ENCODE results near the gene HEXIM1.
A peak's percentile ranks its signal among the peaks of the same experiment; 100 is the strongest.

The HEXIM1 gene

DNA sequence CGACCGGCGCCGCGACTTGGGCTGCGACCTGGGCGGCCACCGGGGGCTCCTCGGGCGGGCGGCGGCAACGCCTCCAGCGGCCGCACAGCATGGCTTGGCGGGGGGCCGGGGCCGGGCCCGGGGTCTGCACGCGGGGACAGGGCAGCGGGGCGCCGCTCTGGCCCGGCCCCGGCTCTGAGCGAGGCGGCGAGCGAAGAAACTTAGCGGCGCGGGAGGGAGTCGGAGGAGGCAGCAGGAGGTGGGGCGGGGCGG lies 16.0 kb upstream of the HEXIM1 start, which contains the start of gene PLCD3:
Gene PLCD3, minus strand, starts transcription at position 196 of the 252 bp plus-strand sequence. Its CDS starts 105 bp downstream, at position 91.
- Histone ChIP-seq H2AFZ (ENCODE audit: low read depth) (peak within 1 kb of the TSS; percentile 95), H3K27me3 (ENCODE audit: insufficient read depth, low read depth) (no peaks in the 10 kb centered on the region), H3K4me2 (peak within 1 kb of the TSS; percentile 77), H3K36me3 (ENCODE audit: insufficient read depth) (no peaks in the 10 kb centered on the region), H4K20me1 (ENCODE audit: insufficient read depth) (no peaks in the 10 kb centered on the region), H3K4me1 (ENCODE audit: low read depth, poor library complexity, severe bottlenecking) (peaks cover 12% of the 10 kb centered on the region), H3K9ac (peak within 1 kb of the TSS; percentile 80), H3K27ac (peak within 1 kb of the TSS; percentile 89), H3K79me2 (ENCODE audit: insufficient read depth, low read depth) (no peaks in the 10 kb centered on the region), H3K4me3 (IDR thresholded peaks at IDR 0.05; ENCODE audit: insufficient read depth, low read depth, low read length) (no peak within 1 kb of the TSS)
- TF ChIP-seq CTCF (conservative IDR thresholded peaks at IDR 0.05; ENCODE audit: low read depth, low read length): no peak

DNA sequence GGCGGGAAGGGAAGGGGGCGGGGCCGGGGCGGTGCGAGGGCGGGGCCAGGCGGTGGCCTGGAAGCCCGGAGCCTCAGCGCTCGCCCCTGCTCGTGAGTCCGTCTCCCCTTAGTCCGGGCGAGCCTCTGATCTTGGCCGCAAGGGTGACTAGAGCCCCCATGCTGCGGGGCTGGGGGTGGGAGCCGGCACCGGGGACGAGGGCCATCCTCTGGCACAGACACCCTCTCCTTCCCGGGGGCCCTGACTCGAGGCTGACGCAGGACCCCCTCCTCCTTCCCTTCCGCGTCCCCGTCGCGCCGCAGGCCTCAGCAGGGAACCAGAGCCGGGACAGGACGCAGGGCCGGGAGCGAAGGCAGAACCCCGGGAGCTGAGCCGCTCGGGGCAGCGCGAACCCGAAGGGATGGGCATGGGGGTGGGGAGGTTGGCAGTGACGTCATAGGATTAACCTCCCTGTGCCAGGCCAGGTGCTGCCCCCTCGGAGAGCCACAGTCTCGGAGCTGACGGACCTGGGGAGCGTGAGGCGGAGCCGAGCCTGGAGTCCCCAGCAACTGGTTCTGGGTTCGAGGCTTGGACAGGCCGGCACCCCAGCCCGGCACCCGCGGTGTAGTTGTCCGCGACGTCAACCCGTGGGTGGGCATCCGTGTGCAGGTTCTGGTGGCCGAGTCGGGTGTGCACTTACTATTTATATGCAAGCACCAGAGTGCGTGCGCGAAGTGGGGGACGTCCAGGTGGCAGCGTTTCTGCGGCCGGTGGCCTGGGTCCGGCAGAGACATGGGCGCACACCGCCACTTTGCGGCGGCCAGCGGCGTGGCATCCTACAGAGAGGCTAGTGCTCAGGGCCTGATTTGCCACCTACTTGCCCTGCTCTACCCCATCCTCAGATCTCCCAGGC lies 15.5 kb upstream of the HEXIM1 start:
- Histone ChIP-seq H4K20me1 (ENCODE audit: insufficient read depth) (no peaks in the 10 kb centered on the region), H3K4me3 (IDR thresholded peaks at IDR 0.05; ENCODE audit: insufficient read depth, low read depth, low read length) (no peak overlapping the region), H2AFZ (ENCODE audit: low read depth) (peak overlapping the region; percentile 95), H3K27ac (peak overlapping the region; percentile 89), H3K4me1 (ENCODE audit: low read depth, poor library complexity, severe bottlenecking) (peaks cover 12% of the 10 kb centered on the region), H3K27me3 (ENCODE audit: insufficient read depth, low read depth) (no peaks in the 10 kb centered on the region), H3K9ac (peak overlapping the region; percentile 80), H3K79me2 (ENCODE audit: insufficient read depth, low read depth) (no peaks in the 10 kb centered on the region), H3K4me2 (peak overlapping the region; percentile 77), H3K36me3 (ENCODE audit: insufficient read depth) (no peaks in the 10 kb centered on the region)
- TF ChIP-seq CTCF (conservative IDR thresholded peaks at IDR 0.05; ENCODE audit: low read depth, low read length): peak; percentile 69

DNA sequence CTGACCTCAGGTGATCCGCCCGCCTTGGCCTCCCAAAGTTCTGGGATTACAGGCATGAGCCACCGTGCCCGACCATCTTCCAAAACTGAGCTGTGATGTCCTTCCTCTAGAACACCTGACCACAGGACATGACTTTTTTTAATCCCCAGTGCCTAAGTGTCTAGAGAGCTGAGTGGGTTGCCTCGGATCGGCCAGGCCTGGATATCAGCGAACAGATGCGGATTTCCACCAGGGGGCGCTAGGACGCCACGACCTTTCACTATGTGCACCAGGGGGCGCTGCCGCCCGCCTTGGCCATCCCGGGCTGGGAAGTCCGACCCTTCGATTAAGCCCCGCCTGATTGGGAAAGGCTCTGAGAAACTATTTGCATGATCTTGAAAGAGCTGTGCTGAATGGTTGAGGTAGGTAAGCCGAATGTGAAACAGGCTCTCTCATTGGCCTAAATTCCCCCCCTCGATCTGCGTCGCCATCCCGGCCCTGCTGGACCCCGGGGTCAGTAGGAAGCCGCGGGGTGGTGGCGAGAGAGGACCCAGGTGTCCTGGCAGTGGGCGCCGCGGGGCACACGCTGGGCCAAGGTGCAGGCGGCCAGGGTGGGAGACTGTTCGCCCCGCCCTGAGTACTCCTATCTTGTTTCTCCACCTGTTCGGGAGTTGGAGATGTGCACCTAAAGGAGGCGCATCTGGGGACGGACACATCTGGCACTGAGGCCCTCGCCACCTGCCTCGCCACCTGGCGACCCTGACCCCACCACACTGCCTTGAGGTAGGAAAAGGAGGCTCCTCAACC lies 12.9 kb upstream of the HEXIM1 start, which contains the start of gene ACBD4:
Gene ACBD4, plus strand, starts transcription at position 496 of the 786 bp plus-strand sequence. CDS start 458 bp downstream, outside the sequence.
- Histone ChIP-seq H3K27ac (peak within 1 kb of the TSS; percentile 17; the same call in 1 of the 2 replicates), H3K4me2 (peak within 1 kb of the TSS; percentile 98), H3K9ac (peak within 1 kb of the TSS; percentile 48; the same call in 1 of the 2 replicates), H3K4me1 (ENCODE audit: low read depth, poor library complexity, severe bottlenecking) (peaks cover 12% of the 10 kb centered on the region), H3K79me2 (ENCODE audit: insufficient read depth, low read depth) (no peaks in the 10 kb centered on the region), H3K4me3 (IDR thresholded peaks at IDR 0.05; ENCODE audit: insufficient read depth, low read depth, low read length) (peak within 1 kb of the TSS; percentile 35), H3K27me3 (ENCODE audit: insufficient read depth, low read depth) (no peaks in the 10 kb centered on the region), H3K36me3 (ENCODE audit: insufficient read depth) (no peaks in the 10 kb centered on the region), H2AFZ (ENCODE audit: low read depth) (peak within 1 kb of the TSS; percentile 72), H4K20me1 (ENCODE audit: insufficient read depth) (no peaks in the 10 kb centered on the region)
- peak; percentile 100 for TF ChIP-seq CTCF (conservative IDR thresholded peaks at IDR 0.05; ENCODE audit: low read depth, low read length)

- TF ChIP-seq CTCF (conservative IDR thresholded peaks at IDR 0.05; ENCODE audit: low read depth, low read length): no peak
- no peaks in the 10 kb centered on the region for H3K79me2 ChIP-seq (ENCODE audit: insufficient read depth, low read depth)
- H3K36me3 ChIP-seq (ENCODE audit: insufficient read depth): no peaks in the 10 kb centered on the region
- H3K9ac ChIP-seq: peak overlapping the region; percentile 48; the same call in 1 of the 2 replicates
- peaks cover 12% of the 10 kb centered on the region for H3K4me1 ChIP-seq (ENCODE audit: low read depth, poor library complexity, severe bottlenecking)
- H3K27me3 ChIP-seq (ENCODE audit: insufficient read depth, low read depth): no peaks in the 10 kb centered on the region
- peak overlapping the region; percentile 17; the same call in 1 of the 2 replicates for H3K27ac ChIP-seq
- H3K4me2 ChIP-seq: peak overlapping the region; percentile 98
- H3K4me3 ChIP-seq (IDR thresholded peaks at IDR 0.05; ENCODE audit: insufficient read depth, low read depth, low read length): peak overlapping the region; percentile 35
- H4K20me1 ChIP-seq (ENCODE audit: insufficient read depth): no peaks in the 10 kb centered on the region
- H2AFZ ChIP-seq (ENCODE audit: low read depth): peak overlapping the region; percentile 72
These were observed 12.1 kb upstream of the HEXIM1 start for GRCh38 chr17:45135978-45136791.
